ENCODE results near the gene CCDC69. TPM values are rescaled to one million over a fixed set of nuclear protein-coding genes. Genes with fewer than 3 reads are reported as not detected.

The CCDC69 gene
- total and polyA plus RNA-seq, 10 of the 15 experiments (the other 5 are each of a cell fraction or from before 2014, with no cell fraction given) = 13.5 to 106 (median 70.1) TPM

DNA sequence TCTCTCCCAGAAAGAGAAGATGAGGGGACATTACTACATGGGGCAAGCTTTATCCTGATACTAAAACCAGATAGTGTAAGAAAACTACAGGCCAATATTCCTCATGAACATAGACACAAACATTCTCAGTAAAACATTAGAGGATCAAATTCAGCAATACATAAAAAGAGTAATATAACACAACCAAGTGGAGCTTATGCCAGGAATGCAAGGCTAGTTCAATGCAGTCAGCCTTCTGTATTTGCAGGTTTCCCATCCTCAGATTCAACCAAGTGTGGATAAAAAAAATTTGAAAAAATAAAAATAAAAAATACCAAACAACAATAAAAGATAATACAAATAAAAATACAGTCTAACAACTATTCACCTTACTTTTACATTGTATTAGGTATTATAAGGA lies 31.3 kb downstream of the CCDC69 start:
- CTCF ChIA-PET = interaction anchor here (0.6 to 3.9 kb wide), 10 partner anchors 20 to 391 kb away, joined by 3 to 18 read pairs (median 4); no protein-coding TSS in a partner anchor
- FAIRE-seq (no peak), ATAC-seq (no peak), DNase-seq (ENCODE audit: low read depth, low spot score) (no peak)
- Histone ChIP-seq H3K79me2 (ENCODE audit: control insufficient read depth, insufficient read depth, low read length) (no peaks in the 10 kb centered on the region), H3K27me3 (replicated peaks in 1 of 2; ENCODE audit: control insufficient read depth in 2 of 2, insufficient read depth in 2 of 2, low read length in 1 of 2) (no peaks in the 10 kb centered on the region), H3K4me3 (no peak overlapping the region), H3K9ac (ENCODE audit: control insufficient read depth, insufficient read depth, low read length) (no peak overlapping the region), H2AFZ (ENCODE audit: control insufficient read depth, low read depth, low read length) (no peak overlapping the region), H4K20me1 (ENCODE audit: control insufficient read depth, insufficient read depth) (no peaks in the 10 kb centered on the region), H3K9me3 (replicated peaks; ENCODE audit: control insufficient read depth, insufficient read depth, low read length) (peaks cover 14% of the 10 kb centered on the region), H3K4me1 (ENCODE audit: control insufficient read depth, insufficient read depth, low read length) (peaks cover 17% of the 10 kb centered on the region), H3K36me3 (ENCODE audit: control insufficient read depth in 2 of 2, insufficient read depth in 2 of 2, low read length in 1 of 2) (peaks cover 0 to 15% of the 10 kb centered on the region in 2 experiments; a peak in 1 of 4 replicates), H3K4me2 (ENCODE audit: control insufficient read depth, insufficient read depth) (no peak overlapping the region), H3K27ac (ENCODE audit: control insufficient read depth, insufficient read depth) (no peak overlapping the region)
- intact Hi-C loops (cut with micrococcal nuclease; ENCODE audit: unreplicated experiment) = no loop called here
- SMC1A ChIA-PET (ENCODE audit: uncharacterized antibody, unreplicated experiment) = interaction anchor here (0.9 to 3.1 kb wide), 8 partner anchors 9 to 111 kb away, joined by 3 to 12 read pairs (median 6); partner anchors contain the start of gene TNIP1
- RAD21 ChIA-PET (ENCODE audit: unreplicated experiment) = interaction anchor here (0.6 to 2.4 kb wide), 4 partner anchors 25 to 46 kb away, joined by 3 to 8 read pairs (median 5); no protein-coding TSS in a partner anchor
- POLR2A ChIA-PET = interaction anchor here (0.6 to 1.8 kb wide), 7 partner anchors 19 to 712 kb away, joined by 3 to 17 read pairs (median 5); no protein-coding TSS in a partner anchor
- in situ Hi-C loops (cut with MboI) = no loop called here
- no TSS peak for BruUV-seq (replicated peaks)
- TF ChIP-seq, protein P1, sequence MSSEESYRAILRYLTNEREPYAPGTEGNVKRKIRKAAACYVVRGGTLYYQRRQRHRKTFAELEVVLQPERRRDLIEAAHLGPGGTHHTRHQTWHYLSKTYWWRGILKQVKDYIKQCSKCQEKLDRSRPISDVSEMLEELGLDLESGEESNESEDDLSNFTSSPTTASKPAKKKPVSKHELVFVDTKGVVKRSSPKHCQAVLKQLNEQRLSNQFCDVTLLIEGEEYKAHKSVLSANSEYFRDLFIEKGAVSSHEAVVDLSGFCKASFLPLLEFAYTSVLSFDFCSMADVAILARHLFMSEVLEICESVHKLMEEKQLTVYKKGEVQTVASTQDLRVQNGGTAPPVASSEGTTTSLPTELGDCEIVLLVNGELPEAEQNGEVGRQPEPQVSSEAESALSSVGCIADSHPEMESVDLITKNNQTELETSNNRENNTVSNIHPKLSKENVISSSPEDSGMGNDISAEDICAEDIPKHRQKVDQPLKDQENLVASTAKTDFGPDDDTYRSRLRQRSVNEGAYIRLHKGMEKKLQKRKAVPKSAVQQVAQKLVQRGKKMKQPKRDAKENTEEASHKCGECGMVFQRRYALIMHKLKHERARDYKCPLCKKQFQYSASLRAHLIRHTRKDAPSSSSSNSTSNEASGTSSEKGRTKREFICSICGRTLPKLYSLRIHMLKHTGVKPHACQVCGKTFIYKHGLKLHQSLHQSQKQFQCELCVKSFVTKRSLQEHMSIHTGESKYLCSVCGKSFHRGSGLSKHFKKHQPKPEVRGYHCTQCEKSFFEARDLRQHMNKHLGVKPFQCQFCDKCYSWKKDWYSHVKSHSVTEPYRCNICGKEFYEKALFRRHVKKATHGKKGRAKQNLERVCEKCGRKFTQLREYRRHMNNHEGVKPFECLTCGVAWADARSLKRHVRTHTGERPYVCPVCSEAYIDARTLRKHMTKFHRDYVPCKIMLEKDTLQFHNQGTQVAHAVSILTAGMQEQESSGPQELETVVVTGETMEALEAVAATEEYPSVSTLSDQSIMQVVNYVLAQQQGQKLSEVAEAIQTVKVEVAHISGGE (CRISPR knock-in tag; IDR thresholded peaks at IDR 0.05) = no peak
- TF ChIP-seq, protein P2, sequence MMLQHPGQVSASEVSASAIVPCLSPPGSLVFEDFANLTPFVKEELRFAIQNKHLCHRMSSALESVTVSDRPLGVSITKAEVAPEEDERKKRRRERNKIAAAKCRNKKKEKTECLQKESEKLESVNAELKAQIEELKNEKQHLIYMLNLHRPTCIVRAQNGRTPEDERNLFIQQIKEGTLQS (IDR thresholded peaks at IDR 0.05; ENCODE audit: borderline replicate concordance, extremely low read depth, low read depth, low read length) = no peak
- TF ChIP-seq POU2F2 (IDR thresholded peaks at IDR 0.05; ENCODE audit: borderline replicate concordance, low read depth, low read length) = no peak
- TF ChIP-seq, protein P3, sequence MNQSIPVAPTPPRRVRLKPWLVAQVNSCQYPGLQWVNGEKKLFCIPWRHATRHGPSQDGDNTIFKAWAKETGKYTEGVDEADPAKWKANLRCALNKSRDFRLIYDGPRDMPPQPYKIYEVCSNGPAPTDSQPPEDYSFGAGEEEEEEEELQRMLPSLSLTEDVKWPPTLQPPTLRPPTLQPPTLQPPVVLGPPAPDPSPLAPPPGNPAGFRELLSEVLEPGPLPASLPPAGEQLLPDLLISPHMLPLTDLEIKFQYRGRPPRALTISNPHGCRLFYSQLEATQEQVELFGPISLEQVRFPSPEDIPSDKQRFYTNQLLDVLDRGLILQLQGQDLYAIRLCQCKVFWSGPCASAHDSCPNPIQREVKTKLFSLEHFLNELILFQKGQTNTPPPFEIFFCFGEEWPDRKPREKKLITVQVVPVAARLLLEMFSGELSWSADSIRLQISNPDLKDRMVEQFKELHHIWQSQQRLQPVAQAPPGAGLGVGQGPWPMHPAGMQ (IDR thresholded peaks at IDR 0.05; ENCODE audit: borderline replicate concordance) = no peak
- TF ChIP-seq, protein P4, sequence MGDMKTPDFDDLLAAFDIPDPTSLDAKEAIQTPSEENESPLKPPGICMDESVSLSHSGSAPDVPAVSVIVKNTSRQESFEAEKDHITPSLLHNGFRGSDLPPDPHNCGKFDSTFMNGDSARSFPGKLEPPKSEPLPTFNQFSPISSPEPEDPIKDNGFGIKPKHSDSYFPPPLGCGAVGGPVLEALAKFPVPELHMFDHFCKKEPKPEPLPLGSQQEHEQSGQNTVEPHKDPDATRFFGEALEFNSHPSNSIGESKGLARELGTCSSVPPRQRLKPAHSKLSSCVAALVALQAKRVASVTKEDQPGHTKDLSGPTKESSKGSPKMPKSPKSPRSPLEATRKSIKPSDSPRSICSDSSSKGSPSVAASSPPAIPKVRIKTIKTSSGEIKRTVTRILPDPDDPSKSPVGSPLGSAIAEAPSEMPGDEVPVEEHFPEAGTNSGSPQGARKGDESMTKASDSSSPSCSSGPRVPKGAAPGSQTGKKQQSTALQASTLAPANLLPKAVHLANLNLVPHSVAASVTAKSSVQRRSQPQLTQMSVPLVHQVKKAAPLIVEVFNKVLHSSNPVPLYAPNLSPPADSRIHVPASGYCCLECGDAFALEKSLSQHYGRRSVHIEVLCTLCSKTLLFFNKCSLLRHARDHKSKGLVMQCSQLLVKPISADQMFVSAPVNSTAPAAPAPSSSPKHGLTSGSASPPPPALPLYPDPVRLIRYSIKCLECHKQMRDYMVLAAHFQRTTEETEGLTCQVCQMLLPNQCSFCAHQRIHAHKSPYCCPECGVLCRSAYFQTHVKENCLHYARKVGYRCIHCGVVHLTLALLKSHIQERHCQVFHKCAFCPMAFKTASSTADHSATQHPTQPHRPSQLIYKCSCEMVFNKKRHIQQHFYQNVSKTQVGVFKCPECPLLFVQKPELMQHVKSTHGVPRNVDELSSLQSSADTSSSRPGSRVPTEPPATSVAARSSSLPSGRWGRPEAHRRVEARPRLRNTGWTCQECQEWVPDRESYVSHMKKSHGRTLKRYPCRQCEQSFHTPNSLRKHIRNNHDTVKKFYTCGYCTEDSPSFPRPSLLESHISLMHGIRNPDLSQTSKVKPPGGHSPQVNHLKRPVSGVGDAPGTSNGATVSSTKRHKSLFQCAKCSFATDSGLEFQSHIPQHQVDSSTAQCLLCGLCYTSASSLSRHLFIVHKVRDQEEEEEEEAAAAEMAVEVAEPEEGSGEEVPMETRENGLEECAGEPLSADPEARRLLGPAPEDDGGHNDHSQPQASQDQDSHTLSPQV (IDR thresholded peaks at IDR 0.05) = no peak
- no peak for TF ChIP-seq TAF1 (IDR thresholded peaks at IDR 0.05; ENCODE audit: borderline replicate concordance, low read depth, low read length)
- no peak for TF ChIP-seq RBBP5 (conservative IDR thresholded peaks at IDR 0.05)
- TF ChIP-seq KDM1A (IDR thresholded peaks at IDR 0.05; ENCODE audit: borderline replicate concordance) = no peak
- no peak for TF ChIP-seq SMARCA5 (IDR thresholded peaks at IDR 0.05)
- no peak for TF ChIP-seq POLR2A (IDR thresholded peaks at IDR 0.05; ENCODE audit: low read depth, low read length)
- TF ChIP-seq ZNF274 (IDR thresholded peaks at IDR 0.05; ENCODE audit: insufficient read depth, insufficient read length) = no peak
- TF ChIP-seq SIN3A (IDR thresholded peaks at IDR 0.05; ENCODE audit: low read depth, low read length) = no peak
- no peak for TF ChIP-seq EGR1 (IDR thresholded peaks at IDR 0.05; ENCODE audit: borderline replicate concordance in 1 of 2, low read depth in 2 of 2, low read length in 2 of 2)

All from GM12878 (cell line).